K562 (cell line): Measurements from ENCODE around the gene ZNF284. TPM values are rescaled to one million over a fixed set of nuclear protein-coding genes. Genes with fewer than 3 reads are reported as not detected.
"Not testable (repeated sequence)": the region's sequence is repeated elsewhere in the genome, so short reads cannot be mapped to it uniquely, and the experiment has no call there.

Experiments
- ATAC-seq: fragments of 200-7000 bp; cut with Tn5 transposase; 3 replicates; pipeline ENCODE4 v1.9.1; 2020; ENCODE audit warnings: moderate library complexity
- BruUV-seq: library from RNA; stranded (reverse); fragments of 400-500 nt; replicated peaks from 2 replicates; lab custom pipeline; 2021; lab: Mats Ljungman, UMichigan
- CTCF ChIA-PET: fragments of 300-600 bp; formaldehyde crosslinking; extraction: SDS; loops from one replicate; lab custom pipeline; 2021; ENCODE audit warnings: low intra/inter-chr PET ratio; lab: Yijun Ruan, JAX
- POLR2A ChIA-PET: fragments of 300-600, 350-650 bp; sonication (Branson Sonifier 250); formaldehyde crosslinking; extraction: SDS; loops from one replicate; lab custom pipeline; 2021; ENCODE audit warnings: antibody characterized with exemption, inconsistent platforms; lab: Yijun Ruan, JAX
- DNase-seq, 4 experiments: peaks; one replicate each; pipeline versions ENCODE4 v3.0.0 to v3.0.0-alpha.2; 2011 to 2018; ENCODE audit warnings: low spot score in 3 of 4, mixed read lengths in 3 of 4; ENCODE audit errors: extremely low read depth in 1 of 4
- FAIRE-seq: peaks from 2 replicates; lab custom pipeline; 2011; peaks lifted over from hg19 to GRCh38; lab: Jason Lieb, UNC
- H2AFZ ChIP-seq: 2 replicates; pipeline ENCODE4 v1.6.0; 2011; ENCODE audit warnings: low read depth, low read length, control low read depth, inconsistent platforms
- H3K27ac ChIP-seq: fragments of 200-600 bp; 3 replicates; pipeline ENCODE4 v1.8.0; 2011; ENCODE audit warnings: low read depth, mild to moderate bottlenecking, control low read depth, inconsistent platforms, low read length, moderate library complexity, mixed read lengths; ENCODE audit errors: extremely low read depth
- H3K27me3 ChIP-seq, 2 experiments: fragments of 300-600 bp in 1 of 2; 2 replicates in 1 of 2; 3 replicates in 1 of 2; pipeline versions ENCODE4 v1.6.0 to v1.8.0; 2011; ENCODE audit warnings: inconsistent platforms in 2 of 2, low read length in 2 of 2, mild to moderate bottlenecking in 1 of 2, mixed read lengths in 1 of 2, moderate library complexity in 1 of 2; ENCODE audit not compliant: control insufficient read depth in 2 of 2, insufficient read depth in 2 of 2
- H3K36me3 ChIP-seq: fragments of 300-600 bp; 3 replicates; pipeline ENCODE4 v1.8.0; 2011; ENCODE audit warnings: mild to moderate bottlenecking, low read length, inconsistent platforms; ENCODE audit not compliant: control insufficient read depth, insufficient read depth
- H3K4me1 ChIP-seq, 2 experiments: fragments of 200-600 bp in 1 of 2; replicated peaks in 1 of 2; 2 replicates in 1 of 2; 3 replicates in 1 of 2; pipeline versions ENCODE4 v1.5.1 to v1.8.0; 2011; ENCODE audit warnings: inconsistent platforms in 2 of 2, low read length in 2 of 2, mild to moderate bottlenecking in 1 of 2, mixed read lengths in 1 of 2, moderate library complexity in 1 of 2; ENCODE audit not compliant: control insufficient read depth in 2 of 2, insufficient read depth in 2 of 2
- H3K4me2 ChIP-seq: 2 replicates; pipeline ENCODE4 v1.6.1; 2011; ENCODE audit warnings: low read length, control low read depth, inconsistent platforms, mixed read lengths; ENCODE audit not compliant: insufficient read depth
- H3K4me3 ChIP-seq: fragments of 200-600 bp; sonication (generic), shearing (Covaris generic); 2 replicates; pipeline ENCODE4 v1.5.1; 2016; ENCODE audit warnings: control low read depth, inconsistent platforms
- H3K79me2 ChIP-seq: fragments of 200-600 bp; 3 replicates; pipeline ENCODE4 v1.8.0; 2011; ENCODE audit warnings: low read length, inconsistent platforms; ENCODE audit not compliant: control insufficient read depth, insufficient read depth
- H3K9ac ChIP-seq, 2 experiments: 2 replicates each; pipeline versions ENCODE4 v1.6.0 to v1.6.1; 2011; ENCODE audit warnings: low read depth in 2 of 2, low read length in 2 of 2, control low read depth in 1 of 2, inconsistent platforms in 1 of 2, mild to moderate bottlenecking in 1 of 2, mixed read lengths in 1 of 2; ENCODE audit not compliant: insufficient read depth in 1 of 2
- H3K9me1 ChIP-seq: one replicate; pipeline ENCODE4 v1.6.0; 2011; ENCODE audit warnings: inconsistent platforms, mild to moderate bottlenecking, low read length, moderate library complexity; ENCODE audit not compliant: control insufficient read depth, insufficient read depth
- H3K9me3 ChIP-seq: replicated peaks from 2 replicates; pipeline ENCODE4 v1.5.1; 2011; ENCODE audit warnings: low read depth, low read length, inconsistent platforms; ENCODE audit not compliant: control insufficient read depth, insufficient read depth
- H4K20me1 ChIP-seq: replicated peaks from 2 replicates; pipeline ENCODE4 v1.6.1; 2011; ENCODE audit warnings: low read length, inconsistent platforms, mixed read lengths; ENCODE audit not compliant: control insufficient read depth, insufficient read depth
- E2F1 ChIP-seq: sonication (generic); formaldehyde crosslinking; IDR thresholded peaks from 2 replicates; pipeline ENCODE4 v1.8.1; 2023; ENCODE audit warnings: mild to moderate bottlenecking, missing genetic modification reagents, moderate library complexity
- ETS1 ChIP-seq: conservative IDR thresholded peaks from 2 replicates; pipeline ENCODE4 v1.6.1; 2011; ENCODE audit warnings: low read depth, mild to moderate bottlenecking, low read length; ENCODE audit not compliant: control insufficient read depth
- HEY1 ChIP-seq: fragments of 250-450 bp; sonication (Bioruptor Pico); IDR thresholded peaks from 2 replicates; pipeline ENCODE4 v1.5.0; 2020; ENCODE audit warnings: mild to moderate bottlenecking, moderate library complexity, borderline replicate concordance
- PURB ChIP-seq: sonication (generic); formaldehyde crosslinking; IDR thresholded peaks from 2 replicates; pipeline ENCODE4 v1.9.0; 2021; ENCODE audit warnings: low read depth, mild to moderate bottlenecking, missing genetic modification reagents
- SAP30 ChIP-seq: fragments of 200-600 bp; sonication (generic); IDR thresholded peaks from 2 replicates; pipeline ENCODE4 v1.6.1; 2012; ENCODE audit warnings: borderline replicate concordance, low read depth, mild to moderate bottlenecking, moderate library complexity, low read length, control low read depth, inconsistent platforms; ENCODE audit not compliant: insufficient read depth, poor library complexity, severe bottlenecking
- SRF ChIP-seq, 2 experiments: fragments of 250-450, 450-650 bp in 1 of 2; sonication (Bioruptor Pico) in 1 of 2; sonication (generic) in 1 of 2; formaldehyde crosslinking; IDR thresholded peaks; 2 replicates each; pipeline versions ENCODE4 v1.5.0 to v1.5.1; 2020 to 2022; ENCODE audit warnings: mild to moderate bottlenecking in 1 of 2, missing genetic modification reagents in 1 of 2
- WGBS: fragments of 100-300 bp; shearing (Covaris generic); methylation state at CpG from one replicate; pipeline ENCODE4 v1.1.6; 2016; ENCODE audit warnings: low coverage, mixed read lengths; ENCODE audit not compliant: insufficient coverage; ENCODE audit errors: missing lambda C conversion rate; 5-methylcytosine and 5-hydroxymethylcytosine counted together
- in situ Hi-C: fragments of 300-500 bp; cut with MboI; formaldehyde crosslinking; loops from 4 replicates; pipeline ENCODE4 v1.15.0; 2018; ENCODE audit warnings: inconsistent platforms, mixed read lengths
- intact Hi-C: fragments of 100-400 bp; cut with micrococcal nuclease; formaldehyde crosslinking; loops from 2 replicates; pipeline ENCODE4 v1.14.2; 2022
- polyA plus RNA-seq, 8 experiments: library from polyadenylated mRNA; depleted of rRNA in 4 of 8; stranded (reverse) in 5 of 8; unstranded in 3 of 8; fragments of >200 nt; fragmentation: Nextera tagmentation in 2 of 8; fragmentation: Illumina TruSeq in 1 of 8; extraction: Ambion mirVana in 2 of 8; extraction: Trizol in 1 of 8; gene quantifications; 2 replicates each; pipeline versions ENCODE4 v1.2.1 to v1.2.3, GENCODE V29; 2011 to 2014; ENCODE audit warnings: inconsistent platforms in 1 of 8, missing spikeins in 1 of 8
- total RNA-seq, 7 experiments: library from RNA; depleted of rRNA in 6 of 7; stranded (reverse); fragments of >200 nt in 6 of 7; fragmentation: Illumina TruSeq in 2 of 7; extraction: Trizol in 2 of 7; gene quantifications; 2 replicates each; pipeline versions ENCODE4 v1.2.1 to v1.2.3, GENCODE V29; 2011 to 2021; ENCODE audit warnings: low replicate concordance in 1 of 7

The ZNF284 gene
- total and polyA plus RNA-seq, 9 of the 15 experiments (the other 6 are each of a cell fraction or from before 2014, with no cell fraction given): 0.07 to 0.24 (median 0.20) TPM

- TF ChIP-seq SAP30: peak; percentile 52
- TF ChIP-seq E2F1 (CRISPR knock-in tag): no peak
- no peak for TF ChIP-seq ETS1
- TF ChIP-seq HEY1 (CRISPR knock-in tag): no peak
- TF ChIP-seq SRF (CRISPR knock-in tag; IDR thresholded peaks at IDR 0.05): no peak
- TF ChIP-seq PURB (CRISPR knock-in tag): no peak
Observed at GRCh38 chr19:44113784-44114390, 41.9 kb downstream of the ZNF284 start (continued).

- FAIRE-seq, H3K4me1 ChIP-seq, H3K4me2 ChIP-seq, BruUV-seq, H3K9me1 ChIP-seq, H3K4me3 ChIP-seq, H3K36me3 ChIP-seq, H3K9ac ChIP-seq, H3K27ac ChIP-seq, H2AFZ ChIP-seq, H3K9me3 ChIP-seq, H4K20me1 ChIP-seq, H3K79me2 ChIP-seq, ATAC-seq, POLR2A ChIA-PET, CTCF ChIA-PET, DNase-seq, H3K27me3 ChIP-seq, intact Hi-C loops, in situ Hi-C loops: not testable (repeated sequence)
- WGBS: 17% methylated on average over 4 of the region's 4 CpGs
Observed at GRCh38 chr19:44121162-44121561, 49.2 kb downstream of the ZNF284 start.
